Stimulated activated naive CD8-positive, alpha-beta T cell treated with anti-CD3 and anti-CD28 coated beads, Interleukin-15, amount 100 ng/mL, for 72 hours (primary cell): ENCODE measurements around the gene KHDRBS1.

Experiments used
- ATAC-seq: fragments of 150-1000 bp; cut with Tn5 transposase; 2 replicates; pipeline ENCODE4 v1.10.0; 2021; ENCODE audit warnings: mild to moderate bottlenecking, moderate library complexity
- DNase-seq, 2 donors: peaks; one replicate each; pipeline ENCODE4 v3.0.0; 2021 to 2022
- H3K27ac Mint-ChIP-seq, 2 donors: one replicate each; pipeline ENCODE4 v1.8.0; 2022; ENCODE audit warnings: mild to moderate bottlenecking in 2 of 2, mixed read lengths in 2 of 2, moderate library complexity in 2 of 2
- H3K27me3 Mint-ChIP-seq: one replicate; pipeline ENCODE4 v1.8.0; 2022; ENCODE audit warnings: mixed read lengths
- H3K4me1 Mint-ChIP-seq: one replicate; pipeline ENCODE4 v1.8.0; 2022; ENCODE audit warnings: mild to moderate bottlenecking, mixed read lengths
- H3K4me3 Mint-ChIP-seq, 2 donors: one replicate each; pipeline ENCODE4 v1.8.0; 2022; ENCODE audit warnings: mild to moderate bottlenecking in 2 of 2, mixed read lengths in 2 of 2, moderate library complexity in 1 of 2
- H3K9me3 Mint-ChIP-seq, 2 donors: one replicate each; pipeline ENCODE4 v1.8.0; 2022; ENCODE audit warnings: mixed read lengths in 2 of 2

KHDRBS1 gene, protein sequence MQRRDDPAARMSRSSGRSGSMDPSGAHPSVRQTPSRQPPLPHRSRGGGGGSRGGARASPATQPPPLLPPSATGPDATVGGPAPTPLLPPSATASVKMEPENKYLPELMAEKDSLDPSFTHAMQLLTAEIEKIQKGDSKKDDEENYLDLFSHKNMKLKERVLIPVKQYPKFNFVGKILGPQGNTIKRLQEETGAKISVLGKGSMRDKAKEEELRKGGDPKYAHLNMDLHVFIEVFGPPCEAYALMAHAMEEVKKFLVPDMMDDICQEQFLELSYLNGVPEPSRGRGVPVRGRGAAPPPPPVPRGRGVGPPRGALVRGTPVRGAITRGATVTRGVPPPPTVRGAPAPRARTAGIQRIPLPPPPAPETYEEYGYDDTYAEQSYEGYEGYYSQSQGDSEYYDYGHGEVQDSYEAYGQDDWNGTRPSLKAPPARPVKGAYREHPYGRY

DNA sequence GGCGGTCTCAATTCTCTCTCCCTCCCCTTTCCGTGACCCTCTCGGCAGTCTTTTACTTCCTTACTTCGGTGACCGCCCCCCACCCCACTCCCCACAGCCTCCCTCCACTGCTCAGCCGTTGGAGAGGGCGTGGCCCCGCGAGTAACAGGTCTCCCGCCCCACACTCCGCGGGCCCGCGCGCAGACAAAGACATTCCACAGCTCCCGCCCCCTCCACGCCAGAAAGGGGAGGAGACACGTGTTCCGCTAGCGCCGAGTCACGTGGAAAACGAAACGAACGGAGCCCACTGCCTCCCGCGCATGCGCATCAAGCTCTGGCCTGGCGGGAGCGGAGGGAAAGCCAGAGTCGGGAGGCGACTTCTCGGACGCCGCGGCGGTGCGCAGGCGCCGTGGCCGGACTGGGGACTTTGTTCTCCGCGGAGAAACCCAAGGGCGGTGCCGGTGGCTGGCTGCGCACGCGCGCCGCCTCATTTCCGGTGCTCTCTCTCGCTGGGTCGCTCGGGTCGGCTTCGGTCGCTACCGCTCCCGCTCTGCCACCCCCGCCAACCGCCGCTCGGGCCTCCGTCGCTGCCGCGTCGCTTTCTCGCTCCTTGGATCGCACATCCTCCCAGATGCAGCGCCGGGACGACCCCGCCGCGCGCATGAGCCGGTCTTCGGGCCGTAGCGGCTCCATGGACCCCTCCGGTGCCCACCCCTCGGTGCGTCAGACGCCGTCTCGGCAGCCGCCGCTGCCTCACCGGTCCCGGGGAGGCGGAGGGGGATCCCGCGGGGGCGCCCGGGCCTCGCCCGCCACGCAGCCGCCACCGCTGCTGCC lies at the start of gene KHDRBS1:
KHDRBS1 (plus strand) TSS at position 483 of the 813 bp plus-strand sequence; CDS start at position 611, 128 bp downstream.
- peak; percentile 91 for ATAC-seq
- Mint-ChIP-seq H3K27ac (peak within 1 kb of the TSS; percentile 92 to 99), H3K4me3 (peak within 1 kb of the TSS; percentile 83 to 95), H3K4me1 (peaks cover 36% of the 10 kb centered on the region), H3K9me3 (no peaks in the 10 kb centered on the region), H3K27me3 (no peaks in the 10 kb centered on the region)
- peak; percentile 99 for DNase-seq

DNA sequence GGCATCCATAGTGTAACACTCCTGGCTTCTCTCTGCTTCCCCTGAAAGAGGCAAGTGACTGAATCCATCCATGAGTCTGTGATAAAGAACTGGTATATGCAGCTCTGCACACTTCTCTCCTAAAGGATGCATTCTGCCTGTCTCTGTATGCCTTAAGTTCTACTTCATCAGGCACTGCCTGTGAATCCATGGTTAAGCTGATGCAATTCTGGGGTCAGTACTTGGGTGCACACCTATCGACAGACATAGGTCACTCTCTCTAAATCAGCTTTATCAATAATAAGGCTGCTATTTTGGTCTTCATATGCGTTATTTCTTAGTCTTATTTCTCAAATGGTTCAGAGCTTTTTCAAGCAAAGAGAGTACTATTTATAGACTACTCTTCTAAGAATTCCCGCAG lies 42.8 kb upstream of the KHDRBS1 start:
- H3K27me3 Mint-ChIP-seq, result no peaks in the 10 kb centered on the region
- no peaks in the 10 kb centered on the region for H3K4me1 Mint-ChIP-seq
- ATAC-seq (no peak), DNase-seq (no peak)
- H3K4me3 Mint-ChIP-seq, result no peak overlapping the region
- H3K9me3 Mint-ChIP-seq, result no peaks in the 10 kb centered on the region
- H3K27ac Mint-ChIP-seq, result peak overlapping the region in 1 of 2 donors; percentile 35

DNA sequence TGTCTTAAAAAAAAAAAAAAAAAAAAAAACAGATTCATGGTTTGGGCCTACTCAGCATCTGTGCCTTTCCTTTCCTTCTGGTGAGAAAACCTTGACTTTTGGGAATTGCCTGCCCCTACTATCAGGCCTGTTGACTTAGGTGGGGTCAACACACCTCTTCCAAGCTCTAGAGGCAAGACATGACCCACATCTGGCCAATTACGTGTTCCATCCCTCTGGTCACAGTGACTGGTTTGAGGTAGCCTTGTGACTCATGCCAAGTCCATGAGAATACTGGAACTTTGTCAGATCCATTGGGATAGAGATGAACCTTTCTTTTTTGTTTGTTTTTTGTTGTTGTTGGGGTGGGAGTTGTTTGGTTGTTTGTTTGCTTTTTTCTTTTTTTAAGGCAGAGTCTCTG lies 37.3 kb upstream of the KHDRBS1 start:
- DNase-seq (no peak), ATAC-seq (no peak)
- H3K27ac Mint-ChIP-seq, result no peak overlapping the region
- H3K9me3 Mint-ChIP-seq, result no peaks in the 10 kb centered on the region
- peaks cover 15% of the 10 kb centered on the region for H3K4me1 Mint-ChIP-seq
- H3K27me3 Mint-ChIP-seq, result no peaks in the 10 kb centered on the region
- H3K4me3 Mint-ChIP-seq, result no peak overlapping the region

DNA sequence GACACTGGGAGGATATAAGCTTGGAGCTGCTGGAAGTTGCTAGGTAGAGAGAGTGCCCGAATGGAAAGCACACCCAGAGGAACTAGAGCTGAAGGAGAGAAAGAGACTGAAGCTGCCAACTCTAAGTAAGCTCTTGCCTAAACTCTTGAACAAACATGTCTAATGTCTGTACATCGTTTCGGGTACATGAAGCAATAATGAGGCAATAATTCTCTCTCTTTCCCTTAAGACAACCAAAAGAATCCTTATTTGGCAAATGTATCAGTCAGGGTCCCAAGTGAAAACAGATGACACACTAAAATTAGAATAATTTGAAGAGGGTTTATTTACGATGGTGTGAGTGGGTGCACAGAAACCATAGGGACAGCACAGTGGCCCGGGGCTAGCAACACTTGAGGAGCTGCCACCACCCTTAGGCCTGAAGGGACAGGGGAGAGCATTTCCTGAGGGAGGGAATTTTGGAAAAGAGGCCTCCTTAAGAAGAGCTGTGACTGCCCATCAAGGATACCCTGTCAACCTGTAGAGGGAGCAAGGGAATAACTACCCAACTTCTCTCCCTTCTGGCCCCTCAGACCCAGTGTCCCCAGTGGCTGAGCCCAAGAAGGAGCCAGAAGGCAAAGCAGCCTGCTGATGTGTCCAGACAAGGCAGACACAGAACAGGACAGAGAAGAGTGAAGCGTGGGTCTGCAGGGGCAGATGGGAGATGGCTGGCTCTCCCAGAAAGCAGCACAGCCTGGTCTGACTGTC lies 36.1 kb upstream of the KHDRBS1 start:
- H3K4me3 Mint-ChIP-seq, result no peak overlapping the region
- peak; percentile 38 for ATAC-seq
- no peak for DNase-seq
- no peaks in the 10 kb centered on the region for H3K9me3 Mint-ChIP-seq
- H3K4me1 Mint-ChIP-seq, result peaks cover 27% of the 10 kb centered on the region
- no peaks in the 10 kb centered on the region for H3K27me3 Mint-ChIP-seq
- peak overlapping the region; percentile 29 to 55 for H3K27ac Mint-ChIP-seq

DNA sequence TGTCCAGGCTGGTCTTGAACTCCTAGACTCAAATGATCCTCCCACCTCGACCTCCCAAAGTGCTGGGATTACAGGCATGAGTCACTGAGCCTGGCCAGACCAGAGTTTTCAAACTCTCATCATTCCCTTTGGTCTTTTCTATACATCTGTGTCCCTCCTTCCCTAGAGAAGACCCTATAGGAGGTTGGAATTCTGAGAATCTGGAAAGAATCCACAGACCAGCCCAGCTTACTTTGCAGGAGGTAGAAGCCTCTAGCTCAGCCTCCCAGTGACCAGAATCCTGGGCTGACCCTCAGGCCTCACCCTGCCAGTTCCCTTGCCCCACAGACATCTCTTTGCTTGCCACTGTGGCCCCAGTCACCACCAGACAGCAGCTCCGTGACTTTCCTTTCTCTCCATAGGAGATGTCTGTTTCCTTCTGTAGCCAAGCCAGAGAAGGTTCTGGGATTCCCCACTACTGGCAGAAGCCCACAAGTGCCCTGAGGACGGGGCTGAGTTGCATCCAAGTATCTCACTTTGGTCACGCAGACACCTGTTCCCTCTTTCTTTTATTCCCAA lies 34.7 kb upstream of the KHDRBS1 start:
- H3K27me3 Mint-ChIP-seq, result no peaks in the 10 kb centered on the region
- peaks cover 31% of the 10 kb centered on the region for H3K4me1 Mint-ChIP-seq
- ATAC-seq, result no peak
- no peak overlapping the region for H3K27ac Mint-ChIP-seq
- no peak overlapping the region for H3K4me3 Mint-ChIP-seq
- H3K9me3 Mint-ChIP-seq, result no peaks in the 10 kb centered on the region
- no peak for DNase-seq

DNA sequence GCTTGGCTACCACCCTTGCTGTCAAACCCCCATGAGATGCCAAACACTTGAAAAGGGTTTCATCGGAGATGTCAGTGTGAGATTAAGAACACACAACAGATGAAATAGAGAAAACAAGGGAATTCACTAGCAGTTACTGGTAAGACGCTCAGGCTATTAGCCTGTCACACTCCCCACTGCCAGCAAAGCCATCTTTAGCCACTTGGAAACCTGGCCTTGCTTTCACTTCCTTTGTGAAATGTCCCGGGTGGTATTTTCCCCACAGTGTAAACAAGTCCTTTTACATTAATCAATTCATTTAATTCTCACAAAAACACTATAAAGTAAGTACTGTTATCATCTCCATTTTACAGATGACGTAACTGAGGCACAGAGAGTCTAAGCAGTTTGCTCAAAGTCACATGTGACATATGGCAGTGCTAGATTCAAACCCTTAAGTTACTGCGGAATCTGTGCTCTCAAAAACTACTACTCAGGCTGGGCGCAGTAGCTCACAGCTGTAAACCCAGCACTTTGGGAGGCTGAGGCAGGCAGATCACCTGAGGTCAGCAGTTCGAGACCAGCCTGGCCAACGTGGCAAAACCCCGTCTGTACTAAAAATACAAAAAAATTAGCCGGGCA lies 32.7 kb upstream of the KHDRBS1 start:
- Mint-ChIP-seq H3K4me1 (peaks cover 43% of the 10 kb centered on the region), H3K4me3 (peak overlapping the region; percentile 30 to 69), H3K27me3 (no peaks in the 10 kb centered on the region), H3K9me3 (no peaks in the 10 kb centered on the region), H3K27ac (no peak overlapping the region)
- DNase-seq (no peak), ATAC-seq (no peak)

DNA sequence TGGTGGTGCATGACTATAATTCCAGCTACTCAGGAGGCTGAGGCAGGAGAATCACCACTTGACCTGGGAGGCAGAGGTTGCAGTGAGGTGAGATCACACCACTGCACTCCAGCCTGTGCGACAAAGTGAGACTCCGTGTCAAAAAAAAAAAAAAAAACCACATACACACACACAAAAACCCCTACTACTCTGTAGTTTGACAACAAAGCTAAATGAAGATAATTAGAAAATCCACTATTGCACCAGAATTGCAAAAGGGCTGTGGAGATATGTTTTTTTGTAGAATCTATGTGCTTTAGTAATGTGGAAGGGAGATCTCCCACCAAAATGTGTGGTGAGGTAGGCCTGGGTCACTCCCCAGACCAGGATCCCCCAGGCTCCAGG lies 32.2 kb upstream of the KHDRBS1 start:
- DNase-seq (no peak), ATAC-seq (peak; percentile 56)
- peak overlapping the region; percentile 10 to 69 for H3K27ac Mint-ChIP-seq
- peaks cover 43% of the 10 kb centered on the region for H3K4me1 Mint-ChIP-seq
- H3K9me3 Mint-ChIP-seq, result no peaks in the 10 kb centered on the region
- peak overlapping the region; percentile 30 to 69 for H3K4me3 Mint-ChIP-seq
- H3K27me3 Mint-ChIP-seq, result no peaks in the 10 kb centered on the region

DNA sequence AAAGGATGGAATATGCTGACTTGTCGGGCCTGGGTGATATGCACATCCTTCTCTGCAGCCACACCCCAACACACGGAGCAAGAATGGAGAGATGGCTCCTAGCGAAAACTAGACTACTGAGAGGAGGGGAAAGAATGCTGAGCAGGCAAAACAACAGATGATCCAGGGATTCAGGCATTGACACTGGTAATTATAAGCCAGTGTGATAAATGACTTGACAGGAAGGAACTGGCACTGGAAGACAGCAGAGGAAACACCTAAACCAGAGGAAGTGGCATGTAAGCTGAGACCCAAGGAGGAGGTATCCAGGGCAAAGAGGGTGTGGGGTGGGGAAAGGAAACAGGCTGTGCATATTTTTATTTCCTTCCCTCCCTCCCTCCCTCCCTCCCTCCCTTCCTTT lies 31.7 kb upstream of the KHDRBS1 start:
- ATAC-seq (peak; percentile 69), DNase-seq (peak in 1 of 2 donors; percentile 44)
- H3K4me1 Mint-ChIP-seq, result peaks cover 47% of the 10 kb centered on the region

DNA sequence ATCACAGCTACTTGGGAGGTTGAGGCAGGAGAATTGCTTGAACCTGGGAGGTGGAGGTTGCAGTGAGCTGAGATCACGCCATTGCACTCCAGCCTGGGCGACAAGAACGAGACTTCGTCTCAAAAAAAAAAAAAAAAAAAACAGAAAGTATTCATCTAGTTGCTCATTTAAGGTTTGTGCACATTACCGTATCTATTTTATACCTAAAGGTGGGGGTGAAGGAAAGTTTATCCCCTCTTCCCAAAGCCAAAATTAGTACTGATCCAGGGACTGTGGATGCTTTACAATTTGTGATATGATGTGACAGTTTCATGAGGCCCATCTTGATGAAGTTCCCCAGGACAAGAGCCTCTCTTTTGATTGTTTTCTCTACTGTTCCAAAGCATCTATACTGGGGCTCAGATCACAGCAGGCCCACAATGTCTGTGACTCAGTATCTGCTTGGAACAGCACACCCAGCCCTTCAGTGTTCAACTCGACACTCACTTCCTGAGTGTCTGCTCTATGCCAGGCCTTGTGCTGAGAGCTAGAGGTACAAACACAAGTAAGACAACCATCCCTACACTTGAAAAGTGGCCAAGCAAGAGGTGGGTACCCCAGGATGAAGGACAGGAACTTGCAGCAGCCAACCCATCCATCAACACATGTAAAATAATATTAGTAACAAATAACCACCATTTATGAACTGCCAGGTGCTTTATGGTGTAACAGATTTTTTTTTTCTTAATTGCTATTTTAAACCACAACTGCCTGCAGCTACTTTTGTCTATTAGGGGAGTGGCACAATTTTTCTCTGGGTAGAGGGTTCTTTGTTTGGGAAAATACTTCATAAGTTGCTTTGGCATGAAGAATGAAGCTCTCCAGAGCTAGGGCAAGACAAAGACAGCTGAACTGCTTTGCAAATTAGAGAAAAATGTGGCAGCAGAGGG lies 29.0 kb upstream of the KHDRBS1 start:
- DNase-seq (peak in 1 of 2 donors; percentile 34), ATAC-seq (peak; percentile 76)
- H3K27ac Mint-ChIP-seq, result peak overlapping the region; percentile 89 to 97
- no peaks in the 10 kb centered on the region for H3K9me3 Mint-ChIP-seq
- peak overlapping the region; percentile 55 to 61 for H3K4me3 Mint-ChIP-seq
- peaks cover 47% of the 10 kb centered on the region for H3K4me1 Mint-ChIP-seq
- H3K27me3 Mint-ChIP-seq, result no peaks in the 10 kb centered on the region

More for the DNA sequence above, 31.7 kb upstream of the KHDRBS1 start:
- peak overlapping the region; percentile 30 to 69 for H3K4me3 Mint-ChIP-seq
- no peaks in the 10 kb centered on the region for H3K9me3 Mint-ChIP-seq
- H3K27ac Mint-ChIP-seq, result peak overlapping the region; percentile 10 to 69
- no peaks in the 10 kb centered on the region for H3K27me3 Mint-ChIP-seq

DNA sequence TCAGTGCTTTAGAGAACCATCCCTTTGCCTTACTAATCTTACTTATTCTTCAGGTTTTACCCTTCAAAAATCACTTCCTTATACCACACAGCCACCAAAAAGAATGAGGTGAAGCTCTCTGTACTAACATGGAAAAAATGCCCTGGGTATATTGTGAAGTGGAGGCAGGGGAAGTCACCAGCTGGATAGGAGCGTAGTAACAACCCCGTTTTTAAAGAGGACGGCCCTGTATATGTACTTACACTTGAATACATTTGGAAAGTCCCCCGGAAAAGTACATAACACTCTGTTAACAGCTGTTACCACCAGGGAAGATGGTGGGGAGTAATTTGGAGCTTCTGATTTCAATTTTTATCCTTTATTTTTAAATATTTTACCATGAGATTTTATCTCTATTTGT lies 28.2 kb upstream of the KHDRBS1 start:
- H3K4me3 Mint-ChIP-seq, result peak overlapping the region; percentile 55 to 61
- H3K27me3 Mint-ChIP-seq, result no peaks in the 10 kb centered on the region
- DNase-seq, result no peak

DNA sequence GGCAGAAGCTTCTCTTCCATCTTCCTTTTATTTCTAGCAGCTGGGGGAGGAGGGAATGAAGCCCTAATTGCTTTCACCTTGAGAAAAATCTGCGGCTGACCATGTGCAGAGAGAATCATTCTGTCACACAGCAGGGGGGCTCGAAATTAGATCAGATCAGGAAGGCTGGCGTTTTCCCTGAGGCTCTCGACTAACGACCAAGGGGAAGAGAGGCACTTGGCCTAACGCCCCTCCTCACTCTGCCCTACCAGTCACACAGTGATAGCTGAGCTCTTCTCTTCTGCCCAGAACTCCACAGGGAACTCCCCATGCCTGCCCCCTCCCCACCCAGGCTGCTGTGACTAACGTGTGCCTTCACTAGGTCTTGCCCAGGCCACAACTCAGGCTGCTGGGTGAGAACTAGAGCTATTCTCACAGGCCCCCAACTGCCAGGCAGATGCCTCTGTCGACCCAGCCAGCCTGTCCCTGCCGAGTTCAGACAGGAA lies 26.5 kb upstream of the KHDRBS1 start:
- DNase-seq (no peak), ATAC-seq (no peak)
- Mint-ChIP-seq H3K27me3 (no peaks in the 10 kb centered on the region), H3K4me3 (no peak overlapping the region), H3K4me1 (peaks cover 38% of the 10 kb centered on the region), H3K9me3 (no peaks in the 10 kb centered on the region), H3K27ac (no peak overlapping the region)

More for the DNA sequence above, 28.2 kb upstream of the KHDRBS1 start:
- peak; percentile 79 for ATAC-seq
- no peaks in the 10 kb centered on the region for H3K9me3 Mint-ChIP-seq
- peaks cover 54% of the 10 kb centered on the region for H3K4me1 Mint-ChIP-seq
- peak overlapping the region; percentile 89 to 97 for H3K27ac Mint-ChIP-seq

DNA sequence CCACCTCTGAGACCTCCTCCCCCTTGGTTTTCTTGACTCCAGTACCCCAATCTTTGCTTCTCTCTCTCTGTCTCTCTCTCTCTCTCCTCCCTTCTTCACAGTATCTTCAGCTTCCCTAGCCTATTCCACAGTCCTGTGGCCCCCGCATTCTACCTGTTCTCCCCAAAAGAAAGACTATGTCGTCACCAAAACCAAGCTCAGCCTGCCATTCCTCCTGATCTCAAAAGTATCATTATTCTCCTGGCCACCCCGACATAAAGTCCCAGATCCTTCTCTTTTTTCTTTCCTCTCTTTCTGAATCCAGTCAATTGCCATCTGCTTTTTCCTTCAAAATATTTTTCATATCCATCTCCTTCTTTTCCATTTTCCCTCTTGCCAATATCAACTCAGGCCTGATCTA lies 23.7 kb upstream of the KHDRBS1 start:
- no peak overlapping the region for H3K4me3 Mint-ChIP-seq
- H3K4me1 Mint-ChIP-seq, result peaks cover 23% of the 10 kb centered on the region
- H3K9me3 Mint-ChIP-seq, result no peaks in the 10 kb centered on the region
- no peaks in the 10 kb centered on the region for H3K27me3 Mint-ChIP-seq
- ATAC-seq (no peak), DNase-seq (no peak)
- H3K27ac Mint-ChIP-seq, result peak overlapping the region in 1 of 2 donors; percentile 47

DNA sequence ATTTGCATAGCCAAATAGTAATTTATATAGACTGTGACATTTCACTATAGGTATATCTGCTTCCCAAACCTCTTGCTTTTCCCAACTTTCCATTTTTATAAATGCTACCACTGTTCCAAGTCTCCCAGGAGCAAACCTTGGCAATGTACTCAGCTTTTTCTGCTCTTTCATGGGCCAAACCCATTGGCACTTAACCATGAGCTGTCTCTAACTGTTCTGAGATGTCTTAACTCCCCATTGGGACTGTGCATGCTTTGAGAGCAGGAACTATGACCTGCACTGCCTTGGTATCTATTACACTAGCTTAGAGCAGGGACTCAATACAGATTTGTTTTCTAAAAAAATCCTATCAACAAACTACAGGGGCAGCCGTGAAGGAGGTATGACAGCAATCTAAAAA lies 22.5 kb upstream of the KHDRBS1 start:
- H3K27ac Mint-ChIP-seq, result no peak overlapping the region
- no peaks in the 10 kb centered on the region for H3K9me3 Mint-ChIP-seq
- no peak for ATAC-seq
- peaks cover 18% of the 10 kb centered on the region for H3K4me1 Mint-ChIP-seq
- no peak for DNase-seq
- no peak overlapping the region for H3K4me3 Mint-ChIP-seq
- no peaks in the 10 kb centered on the region for H3K27me3 Mint-ChIP-seq

DNA sequence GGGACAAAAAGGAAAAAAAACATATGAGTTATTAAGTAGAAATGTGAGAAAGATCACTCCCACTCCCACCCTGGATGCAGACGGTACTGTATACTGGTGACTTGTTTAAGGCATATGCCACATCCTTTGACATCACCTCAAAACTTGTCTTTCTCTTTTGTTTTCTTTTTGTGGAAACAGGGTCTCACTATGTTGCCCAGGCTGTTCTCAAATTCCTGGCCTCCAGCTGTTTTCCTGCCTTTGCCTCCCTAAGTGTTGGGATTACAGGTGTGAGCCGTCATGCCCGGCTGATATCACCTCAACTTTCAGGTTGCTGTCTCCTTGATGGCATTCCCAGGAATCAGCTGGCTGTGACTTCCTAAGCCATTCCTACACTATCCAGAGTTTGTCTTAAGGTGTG lies 18.4 kb upstream of the KHDRBS1 start:
- H3K27ac Mint-ChIP-seq, result no peak overlapping the region
- H3K4me3 Mint-ChIP-seq, result no peak overlapping the region
- peaks cover 2% of the 10 kb centered on the region for H3K4me1 Mint-ChIP-seq
- DNase-seq, result no peak
- no peaks in the 10 kb centered on the region for H3K27me3 Mint-ChIP-seq
- no peak for ATAC-seq
- no peaks in the 10 kb centered on the region for H3K9me3 Mint-ChIP-seq
